ENCODE data around the gene KATNAL2.

DNA sequence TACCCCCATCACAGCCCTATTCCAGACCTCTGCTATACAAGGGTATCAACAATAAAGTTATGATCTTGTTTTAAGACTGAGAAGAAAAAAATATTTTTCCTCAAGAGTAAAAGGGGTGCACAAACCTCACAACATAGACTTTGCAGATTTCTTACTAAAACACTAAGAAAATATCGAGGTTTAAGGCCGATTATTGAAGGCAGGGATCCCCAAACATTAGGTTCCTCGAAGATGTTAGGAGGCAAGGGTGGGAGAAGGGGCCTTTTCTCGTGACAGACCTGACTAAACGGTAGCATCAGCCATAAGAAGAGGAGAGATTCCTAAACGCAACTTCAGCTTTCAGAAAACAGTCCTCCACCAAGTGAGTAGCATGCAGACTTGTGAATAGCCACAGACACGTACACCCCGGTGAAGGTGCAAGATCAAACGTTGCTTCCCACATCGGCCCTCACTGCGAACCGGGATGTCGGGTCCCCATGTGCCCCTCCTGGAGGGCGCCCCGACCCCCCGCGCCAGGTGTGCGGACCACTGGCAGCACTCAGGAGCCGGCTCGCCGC is 773 bp upstream of the KATNAL2 start:
- TF ChIP-seq YY1 (IDR thresholded peaks at IDR 0.05; ENCODE audit: insufficient read depth, insufficient read length) = no peak
- no peak for TF ChIP-seq ZNF274 (IDR thresholded peaks at IDR 0.05; ENCODE audit: low read depth, low read length)
